ENCODE measurements around the gene UNC50.
"Not testable (repeated sequence)": the region's sequence is repeated elsewhere in the genome, so short reads cannot be mapped to it uniquely, and the experiment has no call there.

Gene UNC50

DNA sequence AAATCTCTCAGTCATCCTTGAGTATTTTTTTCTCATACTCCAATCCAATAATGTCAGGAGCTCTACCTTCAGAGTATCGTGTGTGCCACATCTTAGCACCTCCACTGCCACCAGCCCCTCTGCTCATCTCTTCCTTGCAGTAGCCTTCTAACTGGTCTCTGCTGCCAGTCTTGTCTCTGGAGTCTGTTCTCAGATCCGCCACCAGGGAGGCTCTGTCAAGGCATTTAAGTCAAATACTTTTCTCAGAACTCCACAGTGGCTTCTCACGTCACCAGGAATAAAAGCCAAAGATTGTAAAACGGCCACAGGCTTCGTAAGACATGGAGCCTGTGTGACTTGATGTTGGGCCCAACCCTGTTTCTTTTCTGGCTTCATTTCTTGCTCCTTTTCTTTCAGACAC, 7.1 kb downstream of the UNC50 start:
- DNase-seq: no peak

GRCh38 chr2:98617149-98617548, 8.8 kb downstream of the UNC50 start:
- DNase-seq: no peak

DNA sequence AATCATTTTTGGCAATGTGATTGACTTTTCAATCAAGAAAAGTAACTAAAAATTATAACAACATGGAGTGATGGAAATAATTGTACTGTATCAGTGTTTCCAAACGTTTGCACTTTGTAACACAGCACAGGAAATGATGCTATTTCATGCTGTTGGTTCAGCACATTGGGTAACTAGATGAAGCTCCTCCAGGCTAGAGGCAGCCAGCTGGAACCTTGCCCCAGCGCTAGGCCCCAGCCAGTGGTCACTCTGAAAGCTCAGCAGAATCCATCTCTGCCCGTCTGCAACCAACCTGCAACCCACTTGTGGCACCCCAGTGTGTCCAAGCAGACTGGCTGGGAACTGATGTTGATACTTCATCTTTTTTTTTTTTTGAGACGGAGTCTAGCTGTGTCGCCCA, 15.3 kb downstream of the UNC50 start:
- no peak for DNase-seq

GRCh38 chr2:98632351-98632750, 24.0 kb downstream of the UNC50 start:
- no peak for DNase-seq

DNA sequence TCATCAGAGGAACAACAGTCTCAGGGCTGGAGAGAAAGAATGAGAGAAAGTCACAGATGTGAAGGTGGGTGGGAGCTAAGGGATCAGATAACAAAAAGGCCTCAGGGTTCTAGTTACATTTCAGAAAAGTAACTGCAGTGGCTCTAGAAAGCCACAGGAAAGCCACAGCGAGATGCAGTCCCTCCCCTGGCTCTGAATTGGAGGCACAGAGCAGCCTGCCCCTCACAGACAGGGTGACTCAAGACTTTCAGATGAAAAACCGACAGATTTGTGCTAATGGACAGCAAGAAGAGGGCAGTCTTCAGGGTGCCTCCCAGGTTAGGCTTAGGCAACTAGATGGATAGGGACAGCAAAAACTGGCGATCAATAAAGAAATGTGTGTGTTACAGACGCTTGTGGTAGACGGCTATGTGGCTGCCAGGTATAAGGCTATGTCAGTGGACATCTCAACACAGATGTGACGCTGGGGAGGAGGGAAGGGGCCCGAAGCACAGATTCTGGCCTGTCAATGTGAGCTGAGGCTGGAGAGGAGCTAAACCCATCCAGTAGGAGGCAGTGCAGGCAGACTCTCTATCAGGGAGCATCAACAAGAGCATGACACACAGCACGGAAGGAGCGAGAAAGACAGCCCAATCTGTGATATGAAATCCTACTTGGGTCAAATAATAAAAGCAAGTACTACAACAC, 26.2 kb downstream of the UNC50 start:
- DNase-seq: peak; percentile 10

- DNase-seq: peak; percentile 22
Observed at GRCh38 chr2:98637401-98638147, 29.2 kb downstream of the UNC50 start.

GRCh38 chr2:98643496-98644100, 35.2 kb downstream of the UNC50 start:
- DNase-seq: no peak

- DNase-seq: no peak
Observed at GRCh38 chr2:98647636-98648035, 39.2 kb downstream of the UNC50 start.

GRCh38 chr2:98648451-98648850, 40.1 kb downstream of the UNC50 start:
- DNase-seq: no peak

DNA sequence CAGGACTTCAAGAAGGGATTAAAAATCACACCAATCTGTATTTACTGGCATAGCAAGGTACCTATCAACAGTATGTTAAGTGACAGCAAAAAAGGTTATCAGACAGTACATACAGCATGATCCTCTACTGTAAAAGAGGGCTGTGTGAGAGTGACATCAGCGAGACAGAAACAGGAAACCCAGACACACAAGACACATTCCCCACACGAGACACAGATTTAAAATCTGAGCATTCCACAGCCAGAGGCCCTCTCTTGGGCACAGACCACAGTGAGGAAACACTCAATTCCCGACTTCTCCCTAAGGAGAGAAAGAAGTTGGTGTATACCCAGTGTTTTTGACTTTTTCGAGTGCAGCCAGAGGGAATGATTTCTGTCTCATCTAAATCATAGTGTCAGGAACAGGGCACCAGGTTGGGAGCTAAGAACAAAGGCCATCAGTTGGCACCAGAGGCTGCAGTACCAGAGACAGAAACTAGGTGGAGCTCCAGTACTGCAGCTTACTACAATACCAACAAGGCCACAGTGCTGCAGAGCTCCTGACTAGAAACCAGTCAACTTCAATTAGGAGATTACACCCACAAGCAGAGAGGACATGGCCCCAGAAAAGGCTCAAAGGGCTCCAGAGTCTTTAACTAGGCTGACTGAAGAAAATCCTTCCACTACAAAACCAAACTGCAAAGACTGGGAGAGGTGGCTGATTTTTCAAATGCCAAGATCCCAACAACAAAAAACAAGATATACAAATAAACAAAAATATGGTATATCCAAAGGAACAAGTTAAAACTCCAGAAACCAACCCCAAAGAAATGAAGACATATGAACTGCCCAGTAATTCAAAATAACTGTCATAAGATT, 41.0 kb downstream of the UNC50 start:
- DNase-seq: peak; percentile 69

DNA sequence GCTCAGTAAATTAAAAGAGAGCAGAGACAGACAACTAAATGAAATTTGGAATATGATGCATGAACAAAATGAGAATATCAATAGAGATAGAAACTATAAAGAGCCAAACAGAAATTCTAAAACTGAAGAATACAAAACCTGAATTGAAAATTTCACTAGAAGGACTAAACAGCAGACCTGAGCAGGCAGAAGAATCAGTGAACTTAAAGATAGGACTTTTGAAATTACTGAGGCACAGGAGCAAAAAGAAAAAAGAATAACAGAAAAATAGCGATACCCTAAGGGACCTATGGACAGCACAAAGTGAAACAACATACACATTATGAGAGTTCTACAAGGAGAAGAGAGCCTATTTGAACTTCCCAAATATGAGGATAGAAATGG, 41.6 kb downstream of the UNC50 start:
- no peak for DNase-seq

DNA sequence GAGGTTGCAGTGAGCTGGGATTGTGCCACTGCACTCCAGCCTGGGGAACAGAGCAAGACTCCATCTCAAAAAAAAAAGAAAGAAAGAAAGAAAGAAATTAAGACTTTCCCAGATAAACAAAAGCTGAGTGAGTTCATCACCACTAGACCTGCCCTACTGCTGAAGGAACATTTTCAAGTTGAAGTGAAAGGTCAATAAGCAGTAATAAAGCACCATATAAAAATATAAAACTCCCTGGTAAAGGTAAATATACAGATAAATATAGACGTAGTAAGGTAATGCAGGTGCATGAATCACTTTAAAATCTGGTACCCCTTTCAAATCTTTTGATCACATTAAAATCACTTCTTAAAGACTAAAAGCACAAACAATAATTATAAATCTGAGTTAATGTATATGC, 42.6 kb downstream of the UNC50 start:
- no peak for DNase-seq

DNA sequence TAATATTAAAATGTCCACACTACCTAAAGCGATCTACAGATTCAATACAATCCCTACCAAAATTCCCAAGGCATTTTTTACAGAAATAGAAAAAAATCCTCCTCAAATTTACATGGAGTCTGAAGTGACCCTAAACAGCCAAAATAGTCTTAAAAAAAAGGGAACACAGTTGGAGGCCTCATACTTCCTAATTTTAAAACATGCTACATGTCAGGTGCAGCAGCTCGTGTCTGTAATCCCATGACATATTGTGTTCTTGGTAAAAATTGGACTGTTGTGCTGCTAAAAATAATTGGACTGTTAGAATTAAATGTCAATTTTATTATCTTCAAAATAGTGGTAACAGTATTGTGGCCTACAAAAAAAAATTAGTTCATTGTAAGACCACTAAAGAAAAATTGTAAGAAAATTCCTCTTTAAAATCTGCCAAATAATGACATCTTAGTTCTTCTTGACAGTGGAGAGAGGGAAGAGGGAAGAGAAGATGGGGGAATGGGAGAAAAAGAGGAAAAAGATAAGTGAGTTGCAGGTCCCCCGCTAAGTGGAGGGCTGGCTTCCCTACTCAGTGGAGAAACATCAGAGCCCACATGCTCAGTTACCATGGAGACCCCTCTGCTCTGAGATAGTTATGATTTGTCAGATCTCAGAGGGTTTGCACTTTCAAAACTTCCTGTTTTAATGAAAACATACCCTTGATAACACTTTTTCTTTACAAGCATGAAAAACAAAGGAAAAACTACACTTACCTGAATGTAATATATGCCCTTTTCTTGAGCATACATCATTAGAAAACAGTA, 46.5 kb downstream of the UNC50 start:
- DNase-seq: no peak

GRCh38 chr2:98656800-98657199, 48.4 kb downstream of the UNC50 start:
- DNase-seq: no peak

GRCh38 chr2:98658816-98659490, 50.6 kb downstream of the UNC50 start:
- no peak for DNase-seq

GRCh38 chr2:98659491-98659840, 51.1 kb downstream of the UNC50 start:
- DNase-seq: not testable (repeated sequence)

GRCh38 chr2:98663511-98664090, 55.2 kb downstream of the UNC50 start:
- no peak for DNase-seq

GRCh38 chr2:98664323-98664722, 55.9 kb downstream of the UNC50 start:
- DNase-seq: peak; percentile 32

DNA sequence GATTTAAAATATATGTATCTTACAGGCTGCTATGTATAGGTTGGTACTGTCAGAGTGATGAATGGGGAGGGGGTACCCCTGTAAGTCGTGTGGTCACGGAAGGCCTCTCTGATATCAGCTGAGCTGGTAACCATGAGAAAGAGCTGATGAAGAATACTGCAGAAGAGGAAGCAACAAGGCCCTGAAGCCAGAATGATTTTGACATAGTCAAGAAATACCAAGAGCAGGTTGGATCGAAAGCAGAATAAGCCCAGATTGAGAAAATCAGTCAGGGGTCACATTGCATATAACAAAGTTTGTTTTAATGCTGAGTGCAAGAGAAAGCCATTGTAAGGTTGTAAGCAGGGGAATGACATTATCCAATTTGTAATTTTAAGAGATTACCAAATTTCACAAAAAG, 57.3 kb downstream of the UNC50 start:
- DNase-seq: no peak
